Measurements from ENCODE around the gene L3MBTL4.

L3MBTL4 gene

GRCh38 chr18:6365385-6365784, 49.3 kb downstream of the L3MBTL4 start:
- DNase-seq (ENCODE audit: insufficient read length, low spot score) (no peak), FAIRE-seq (no peak)
- no peak for TF ChIP-seq CTCF (IDR thresholded peaks at IDR 0.05; ENCODE audit: insufficient read depth, missing control alignments)

- DNase-seq (ENCODE audit: insufficient read length, low spot score) (no peak), FAIRE-seq (no peak)
- no peak for TF ChIP-seq CTCF (IDR thresholded peaks at IDR 0.05; ENCODE audit: insufficient read depth, missing control alignments)
These were observed 51.5 kb downstream of the L3MBTL4 start for GRCh38 chr18:6363216-6363615.

GRCh38 chr18:6362559-6363129, 52.1 kb downstream of the L3MBTL4 start:
- FAIRE-seq (no peak), DNase-seq (ENCODE audit: insufficient read length, low spot score) (no peak)
- no peak for TF ChIP-seq CTCF (IDR thresholded peaks at IDR 0.05; ENCODE audit: insufficient read depth, missing control alignments)

GRCh38 chr18:6357668-6358067, 57.0 kb downstream of the L3MBTL4 start:
- DNase-seq (ENCODE audit: insufficient read length, low spot score) (no peak), FAIRE-seq (no peak)
- no peak for TF ChIP-seq CTCF (IDR thresholded peaks at IDR 0.05; ENCODE audit: insufficient read depth, missing control alignments)

- FAIRE-seq (no peak), DNase-seq (ENCODE audit: insufficient read length, low spot score) (no peak)
- TF ChIP-seq CTCF (IDR thresholded peaks at IDR 0.05; ENCODE audit: insufficient read depth, missing control alignments), result no peak
These were observed 58.7 kb downstream of the L3MBTL4 start for GRCh38 chr18:6355789-6356589.

GRCh38 chr18:6352275-6352674, 62.4 kb downstream of the L3MBTL4 start:
- FAIRE-seq (no peak), DNase-seq (ENCODE audit: insufficient read length, low spot score) (no peak)
- TF ChIP-seq CTCF (IDR thresholded peaks at IDR 0.05; ENCODE audit: insufficient read depth, missing control alignments), result no peak

GRCh38 chr18:6342990-6343389, 71.7 kb downstream of the L3MBTL4 start:
- no peak for DNase-seq (ENCODE audit: insufficient read length, low spot score)
- FAIRE-seq, result no peak
- TF ChIP-seq CTCF (IDR thresholded peaks at IDR 0.05; ENCODE audit: insufficient read depth, missing control alignments), result no peak
